Amniotic stem cell (primary cell): ENCODE data around the gene TM6SF1.
"Not testable (repeated sequence)": the region's sequence is repeated elsewhere in the genome, so short reads cannot be mapped to it uniquely, and the experiment has no call there.

Source experiments
- DNase-seq: peaks from one replicate; lab custom pipeline; 2025; lab: John Stamatoyannopoulos, UW

Gene TM6SF1

GRCh38 chr15:83088876-83089275 is 18.6 kb upstream of the TM6SF1 start:
- no peak for DNase-seq

DNA sequence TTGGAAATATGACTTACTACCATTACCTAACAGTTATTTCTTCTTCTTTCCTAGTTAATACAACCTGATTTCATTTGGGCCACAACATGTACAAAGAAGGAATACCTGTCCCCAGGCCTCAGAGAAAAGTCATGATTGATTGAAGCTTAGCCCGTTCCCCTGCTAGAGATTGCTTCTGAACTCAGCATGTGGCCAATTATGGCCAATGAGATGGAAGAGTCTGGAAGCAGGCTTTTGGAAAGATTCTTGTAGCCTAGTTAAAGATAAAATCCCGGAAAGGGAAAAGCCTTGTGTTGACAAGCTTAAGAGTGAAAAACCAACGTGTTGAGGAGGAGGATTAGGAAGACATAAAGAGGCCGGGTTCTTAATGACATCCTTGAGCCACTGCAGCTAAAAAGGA is 17.0 kb upstream of the TM6SF1 start:
- no peak for DNase-seq

DNA sequence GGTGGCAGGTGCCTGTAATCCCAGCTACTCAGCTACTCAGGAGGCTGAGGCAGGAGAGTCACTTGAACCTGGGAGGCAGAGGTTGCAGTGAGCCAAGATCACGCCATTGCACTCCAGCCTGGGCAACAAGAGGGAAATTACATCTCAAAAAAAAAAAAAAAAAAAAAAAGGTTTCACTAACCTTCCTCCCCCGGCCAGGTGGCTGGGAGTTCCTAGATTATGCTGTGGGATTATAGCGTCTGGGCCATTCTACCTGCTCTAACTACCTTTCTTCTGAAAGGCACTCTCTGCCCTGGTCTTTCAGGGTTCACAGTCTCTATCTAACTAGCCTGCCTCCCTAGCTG is 15.5 kb upstream of the TM6SF1 start:
- not testable (repeated sequence) for DNase-seq

DNA sequence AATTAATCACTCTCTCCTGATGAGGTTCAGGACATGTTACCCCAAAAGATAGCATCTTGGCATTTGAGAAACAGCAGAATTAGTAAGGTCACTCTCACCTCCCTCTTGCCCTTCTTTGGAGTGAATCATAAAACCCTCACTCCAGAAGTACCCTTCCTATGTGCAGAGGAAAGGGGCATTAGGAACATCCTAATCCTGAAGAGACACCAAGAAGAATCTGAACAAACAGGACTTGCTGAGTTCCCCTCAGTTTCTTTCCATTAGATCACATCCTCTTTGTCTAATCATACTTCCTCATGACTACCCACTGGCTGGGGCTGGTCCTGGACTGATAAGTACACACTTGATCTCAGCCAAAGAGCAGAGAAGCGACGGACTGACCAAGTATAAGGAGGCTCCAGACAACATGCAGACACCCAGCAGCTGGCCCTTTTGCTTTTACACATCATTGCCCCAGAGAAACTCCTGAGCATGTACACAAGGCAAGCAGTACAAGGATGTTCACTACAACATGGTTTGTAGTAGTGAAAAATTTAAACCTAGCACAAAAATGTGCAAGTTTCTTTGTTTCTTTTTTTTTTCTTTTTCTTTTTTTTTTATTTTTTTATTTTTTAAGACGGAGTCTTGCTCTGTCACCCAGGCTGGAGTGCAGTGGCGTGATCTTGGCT is 15.0 kb upstream of the TM6SF1 start:
- DNase-seq, result no peak

DNA sequence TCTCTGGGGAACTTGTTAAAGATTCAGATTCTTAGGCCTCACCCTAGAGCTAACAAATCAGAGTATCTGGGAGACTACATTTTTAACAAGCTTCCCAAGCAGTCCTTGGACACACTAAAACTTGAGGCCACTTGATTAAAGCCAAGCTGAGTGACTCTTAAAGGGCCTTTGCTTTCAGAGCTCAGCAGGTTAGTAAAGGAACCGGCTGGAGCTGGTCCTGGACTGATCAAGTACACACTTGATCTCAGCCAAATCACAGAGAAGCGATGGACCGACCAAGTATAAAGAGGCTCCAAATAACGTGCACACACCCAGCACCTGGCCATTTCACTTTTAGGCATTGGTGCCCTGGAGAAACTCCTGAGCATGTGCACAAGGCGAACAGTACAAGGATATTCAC is 12.9 kb upstream of the TM6SF1 start:
- DNase-seq, result no peak

- no peak for DNase-seq
These were observed 9.4 kb upstream of the TM6SF1 start for GRCh38 chr15:83098079-83098478.

- DNase-seq, result no peak
These were observed 8.2 kb upstream of the TM6SF1 start for GRCh38 chr15:83099290-83099689.

DNA sequence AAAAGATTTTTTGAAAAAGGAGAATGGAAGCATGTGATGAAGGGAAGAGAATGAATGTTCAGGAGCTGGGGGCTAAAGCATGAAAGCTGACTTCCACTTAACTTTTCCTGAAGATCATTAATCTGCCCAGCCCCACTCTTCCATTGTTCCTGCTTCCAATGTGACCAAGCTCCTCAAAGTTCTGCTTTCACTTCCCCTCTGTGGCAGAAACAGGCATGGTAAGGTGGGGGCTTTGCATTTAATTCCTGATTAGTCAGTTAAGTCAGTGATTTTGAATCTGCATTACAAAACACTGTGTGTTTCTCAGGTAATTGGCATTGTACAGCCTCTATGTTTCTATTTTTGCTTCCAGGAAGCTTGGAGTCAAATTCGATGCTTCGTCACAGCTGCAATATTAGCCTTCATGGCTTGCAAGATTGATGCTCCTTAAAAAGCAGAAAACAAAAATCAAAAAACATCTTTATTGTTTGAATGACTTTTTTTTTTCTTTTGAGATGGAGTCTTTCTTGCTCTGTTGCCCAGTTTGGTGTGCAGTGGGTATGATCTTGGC is 7.3 kb upstream of the TM6SF1 start:
- no peak for DNase-seq

- DNase-seq, result no peak
These were observed 5.1 kb upstream of the TM6SF1 start for GRCh38 chr15:83102346-83102745.

DNA sequence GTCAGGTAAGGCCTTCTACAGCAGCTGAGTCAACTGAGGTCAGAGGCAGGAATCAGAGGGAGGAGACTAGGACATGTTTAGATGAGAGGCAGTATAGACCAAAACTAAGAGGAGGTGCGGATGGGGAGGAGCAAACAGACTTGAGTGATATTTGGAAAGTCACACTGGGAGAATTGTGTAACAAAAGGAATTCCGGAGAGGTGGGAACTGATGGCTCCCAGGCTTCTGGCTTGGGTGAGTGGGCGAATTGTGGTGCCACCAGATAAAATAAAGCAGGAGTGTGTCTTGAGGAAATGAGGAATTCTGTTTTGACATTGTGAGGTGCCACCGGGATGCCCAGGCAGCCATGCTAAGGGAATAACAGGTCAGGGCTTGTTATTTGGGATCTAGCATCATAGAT is 3.3 kb upstream of the TM6SF1 start:
- DNase-seq, result no peak

- DNase-seq, result no peak
These were observed 2.0 kb upstream of the TM6SF1 start for GRCh38 chr15:83105440-83105839.

DNA sequence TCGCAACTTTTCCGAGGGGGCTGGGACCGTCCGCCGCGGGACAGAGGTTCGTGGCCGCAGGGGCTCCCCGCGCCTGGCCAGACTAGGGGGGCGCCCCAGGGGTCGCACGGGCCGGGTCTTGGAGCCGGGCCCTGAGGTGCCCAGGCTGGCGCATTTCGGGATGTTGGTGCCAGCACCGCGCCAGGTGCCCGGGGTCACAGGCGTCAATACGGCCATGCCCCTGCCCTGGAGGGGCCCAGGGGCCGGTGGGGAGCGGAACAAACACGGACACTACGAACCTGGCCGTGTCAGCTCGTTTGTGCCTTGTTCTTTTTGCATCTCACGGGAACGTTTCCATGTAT is 366 bp downstream of the TM6SF1 start:
- DNase-seq, result no peak

- no peak for DNase-seq
These were observed 1.1 kb downstream of the TM6SF1 start for GRCh38 chr15:83108266-83109219.

GRCh38 chr15:83109532-83109931 is 2.1 kb downstream of the TM6SF1 start:
- DNase-seq, result no peak

DNA sequence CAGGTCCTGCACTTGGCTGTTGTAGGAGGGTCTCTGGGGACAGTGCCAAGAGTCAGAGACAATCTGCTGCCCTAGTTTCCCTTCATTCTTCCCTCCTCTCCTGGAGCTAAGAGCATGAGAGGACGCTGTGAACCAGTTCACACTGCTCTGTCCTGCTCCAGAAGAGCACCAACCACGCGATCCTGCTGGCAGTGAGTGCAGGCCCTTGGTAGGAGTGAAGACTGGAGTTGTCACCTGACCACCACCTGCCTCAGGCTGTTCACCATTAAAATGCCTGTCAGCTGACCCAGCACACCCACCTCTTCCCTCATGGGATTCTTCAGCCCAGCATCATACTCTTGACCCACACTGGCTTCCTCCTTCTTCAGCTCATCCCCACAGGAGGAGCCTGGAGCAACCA is 2.9 kb downstream of the TM6SF1 start:
- no peak for DNase-seq

DNA sequence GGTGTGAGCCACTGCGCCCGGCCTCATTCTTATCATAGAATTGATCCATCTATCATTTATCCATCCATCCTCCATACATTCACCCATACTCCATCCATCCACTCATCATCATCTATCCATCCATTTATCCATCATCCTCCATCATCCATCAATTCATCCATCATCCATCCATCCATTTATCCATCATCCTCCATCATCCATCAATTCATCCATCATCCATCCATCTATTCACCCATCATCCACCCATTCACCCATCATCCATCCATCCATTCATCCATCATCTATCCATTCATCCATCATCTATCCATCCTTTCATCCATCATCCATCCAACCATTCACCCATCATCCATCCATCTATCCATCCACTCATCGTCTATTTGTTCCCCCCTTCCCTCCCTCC is 3.7 kb downstream of the TM6SF1 start:
- no peak for DNase-seq

GRCh38 chr15:83112233-83112955 is 4.9 kb downstream of the TM6SF1 start:
- DNase-seq, result peak; percentile 14

DNA sequence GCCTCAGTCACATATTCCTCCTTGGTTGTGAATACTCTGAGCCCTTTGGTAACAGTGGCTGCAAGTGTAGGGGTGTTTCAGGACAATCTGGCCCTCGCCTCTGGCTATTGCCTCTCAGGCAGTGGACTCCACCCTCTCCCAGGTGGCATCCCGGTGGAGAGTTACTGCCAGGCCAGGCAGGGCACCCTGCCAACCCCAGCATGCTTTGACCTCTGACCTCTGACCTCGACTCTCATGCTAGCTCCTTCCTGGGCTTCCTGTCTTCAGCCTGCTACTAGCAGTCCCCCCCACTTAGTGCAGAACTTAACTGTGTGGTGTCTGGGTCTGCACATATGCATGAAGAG is 5.5 kb downstream of the TM6SF1 start:
- DNase-seq, result no peak

DNA sequence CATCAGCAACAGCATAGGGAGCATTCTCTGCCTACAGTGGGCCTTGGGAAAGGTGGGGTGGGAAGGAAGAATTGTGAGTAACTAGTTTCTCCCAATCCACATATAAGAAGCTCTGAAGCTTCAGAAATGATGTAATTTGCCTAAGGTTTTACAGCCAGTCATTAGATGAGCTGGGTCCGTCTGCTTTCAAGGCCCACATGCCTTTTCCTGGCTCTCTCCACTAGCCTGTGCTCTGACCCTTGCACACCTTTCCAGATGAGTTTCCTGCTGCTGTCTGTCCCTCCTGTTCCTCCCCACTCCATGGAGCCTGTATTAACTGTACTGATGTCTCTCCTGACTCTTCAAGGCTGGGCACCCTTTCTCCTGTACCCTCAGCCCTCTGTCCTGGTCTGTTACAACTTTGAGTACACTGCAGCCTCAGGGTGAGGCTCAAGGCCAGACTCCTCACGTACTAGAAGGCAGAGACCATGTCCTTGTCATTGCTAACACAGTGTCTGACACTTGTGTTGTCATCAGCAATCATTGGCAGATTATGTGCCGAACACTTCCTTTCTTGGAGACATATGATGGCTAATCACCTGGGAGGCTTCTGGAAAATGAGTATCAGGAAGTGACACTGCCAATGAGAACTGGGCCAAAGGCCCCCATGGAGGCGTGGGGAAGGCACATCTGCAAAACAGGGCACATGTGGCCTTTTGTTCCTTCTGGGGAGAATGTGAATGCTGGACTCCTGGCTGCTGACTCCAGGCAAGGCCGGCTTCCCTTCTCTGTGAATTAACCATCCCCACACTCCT is 6.6 kb downstream of the TM6SF1 start:
- DNase-seq, result no peak

DNA sequence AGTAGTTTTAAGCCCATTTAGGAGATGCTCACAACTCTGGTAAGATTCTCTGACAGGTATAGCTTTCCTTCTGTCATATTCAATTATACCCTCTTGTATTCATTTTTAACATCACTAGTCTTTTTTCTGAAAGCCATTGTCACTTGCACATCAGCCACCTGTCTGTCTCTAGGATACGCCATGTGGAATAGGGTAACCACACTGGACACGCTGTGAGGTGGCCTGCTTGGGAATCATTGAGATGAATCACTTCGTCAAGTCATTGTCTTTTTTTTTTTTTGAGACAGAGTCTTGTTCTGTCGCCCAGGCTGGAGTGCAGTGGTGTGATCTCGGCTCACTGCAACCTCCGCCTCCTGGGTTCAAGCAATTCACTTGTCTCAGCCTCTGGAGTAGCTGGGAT is 7.4 kb downstream of the TM6SF1 start:
- DNase-seq, result no peak

DNA sequence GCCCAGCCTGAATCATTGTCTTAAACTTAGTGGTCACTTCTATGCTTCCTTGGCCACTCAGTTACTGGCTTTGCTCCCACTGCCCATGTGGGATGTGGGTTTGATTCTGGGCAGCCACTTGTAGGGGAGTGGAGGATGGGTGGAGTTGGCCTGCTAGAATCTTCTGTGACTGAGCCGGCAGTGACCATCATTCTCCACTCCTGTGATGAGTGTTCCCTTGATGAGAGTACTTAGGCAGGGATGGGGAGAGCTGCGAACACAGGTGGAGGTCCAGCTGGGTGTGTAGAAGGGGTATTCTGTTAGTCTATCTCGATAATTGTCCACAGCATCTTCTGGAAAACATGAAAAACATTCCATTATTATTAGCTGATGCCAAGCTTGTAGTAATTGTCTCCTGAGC is 8.0 kb downstream of the TM6SF1 start:
- DNase-seq, result no peak
